ENCODE results near the gene DBNDD1.

Gene DBNDD1

DNA sequence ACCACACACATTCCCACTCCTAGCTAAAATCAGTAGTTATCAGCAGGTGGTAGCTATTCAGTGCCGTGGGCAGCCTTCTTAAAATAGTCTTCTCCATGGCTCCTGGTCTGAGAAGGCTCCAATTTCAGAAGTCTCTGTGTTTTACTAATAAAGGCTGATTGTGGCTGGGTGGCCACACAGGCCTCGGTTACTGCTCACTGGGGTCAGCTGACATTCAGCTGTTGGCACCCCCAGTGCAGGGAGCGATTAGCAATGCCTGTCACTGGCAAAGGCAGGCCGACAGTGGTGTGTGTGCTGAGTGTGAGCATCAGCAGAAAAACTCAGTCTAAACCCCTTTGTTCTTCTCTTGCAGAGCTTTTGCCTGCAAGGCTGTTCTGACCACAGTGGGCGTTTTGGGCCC is 16.6 kb upstream of the DBNDD1 start:
- no peak for DNase-seq (ENCODE audit: low read depth)

DNA sequence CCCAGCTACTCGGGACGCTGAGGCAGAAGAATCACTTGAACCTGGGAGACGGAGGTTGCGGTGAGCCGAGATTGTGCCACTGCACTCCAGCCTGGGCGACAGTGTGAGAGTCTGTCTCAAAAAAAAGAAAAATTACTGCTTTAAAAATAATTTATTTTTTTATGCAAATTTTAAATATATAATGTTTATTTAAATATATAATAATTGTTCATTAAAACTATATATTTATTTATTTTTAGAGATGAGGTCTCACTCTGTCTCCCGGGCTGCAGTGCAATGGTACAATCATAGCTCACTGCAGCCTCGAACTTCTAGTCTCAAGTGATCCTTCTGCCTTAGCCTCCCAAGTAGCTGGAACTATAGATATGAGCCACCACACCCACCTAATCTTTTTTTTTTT is 15.2 kb upstream of the DBNDD1 start:
- DNase-seq (ENCODE audit: low read depth): no peak

DNA sequence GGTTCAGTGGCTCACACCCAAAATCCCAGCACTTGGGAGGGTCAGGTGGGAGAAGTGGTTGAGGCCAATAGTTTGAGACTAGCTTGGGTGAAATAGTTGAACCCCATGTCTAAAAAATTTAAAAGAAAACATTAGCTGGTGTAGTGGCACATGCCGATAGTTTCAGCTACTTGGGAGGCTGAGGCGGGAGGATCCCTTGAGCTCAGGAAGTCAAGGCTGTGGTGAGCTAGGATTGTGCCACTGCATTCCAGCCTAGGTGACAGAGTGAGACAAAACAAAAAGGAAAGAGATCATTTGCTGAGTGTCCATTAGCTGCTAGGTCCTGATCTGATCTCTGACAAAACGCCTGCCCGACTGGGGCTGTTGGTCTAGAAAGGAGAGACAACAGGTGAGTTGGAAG is 14.1 kb upstream of the DBNDD1 start:
- no peak for DNase-seq (ENCODE audit: low read depth)

DNA sequence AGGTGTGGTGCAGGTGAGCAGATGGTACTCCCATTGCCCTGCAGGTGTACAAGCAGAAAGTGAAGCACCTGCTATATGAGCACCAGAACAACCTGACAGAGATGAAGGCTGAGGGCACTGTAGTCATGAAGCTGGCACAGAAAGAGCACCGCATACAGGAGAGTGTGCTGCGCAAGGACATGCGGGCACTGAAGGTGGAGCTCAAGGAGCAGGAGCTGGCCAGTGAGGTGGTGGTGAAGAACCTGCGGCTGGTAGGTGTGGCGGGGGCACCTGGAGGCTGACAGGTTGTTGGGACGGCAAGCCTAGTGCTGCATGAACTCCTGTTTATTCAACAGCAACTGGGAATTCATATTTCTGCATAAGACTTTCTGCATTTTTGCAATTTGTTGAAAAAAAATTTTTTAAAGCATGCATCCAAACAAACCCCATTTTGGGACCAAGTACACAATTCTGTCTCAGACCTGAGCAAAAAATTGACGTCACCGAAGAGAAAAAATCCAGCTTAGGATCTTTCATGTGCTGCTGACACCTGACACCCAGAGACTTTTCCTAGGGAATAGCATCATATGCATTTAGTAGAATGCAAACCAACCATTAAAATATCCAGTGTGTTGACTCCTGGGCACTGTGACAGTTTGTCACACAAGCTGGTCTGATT is 13.5 kb upstream of the DBNDD1 start:
- DNase-seq (ENCODE audit: low read depth): no peak

DNA sequence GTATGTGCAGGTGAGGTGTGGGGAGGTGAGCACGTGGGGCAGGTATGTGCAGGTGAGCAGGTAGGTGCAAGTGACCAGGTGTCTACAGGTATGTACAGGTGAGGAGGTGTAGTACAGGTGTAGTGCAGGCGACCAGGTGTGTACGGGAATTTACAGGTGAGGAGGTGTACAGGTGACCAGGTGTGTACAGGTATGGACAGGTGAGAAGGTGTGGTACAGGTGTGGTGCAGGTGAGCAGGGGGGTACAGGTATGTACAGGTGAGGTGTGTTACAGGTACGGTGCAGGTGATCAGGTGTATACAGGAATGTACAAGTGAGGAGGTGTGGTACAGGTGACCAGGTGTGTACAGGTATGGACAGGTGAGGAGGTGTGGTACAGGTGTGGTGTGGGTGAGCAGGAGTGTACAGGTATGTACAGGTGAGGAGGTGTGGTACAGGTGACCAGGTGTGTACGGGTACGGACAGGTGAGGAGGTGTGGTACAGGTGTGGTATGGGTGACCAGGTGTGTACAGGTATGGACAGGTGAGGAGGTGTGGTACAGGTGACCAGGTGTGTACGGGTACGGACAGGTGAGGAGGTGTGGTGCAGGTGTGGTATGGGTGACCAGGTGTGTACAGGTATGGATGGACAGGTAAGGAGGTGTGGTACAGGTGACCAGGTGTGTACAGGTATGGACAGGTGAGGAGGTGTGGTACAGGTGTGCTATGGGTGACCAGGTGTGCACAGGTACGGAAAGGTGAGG is 12.8 kb upstream of the DBNDD1 start:
- DNase-seq (ENCODE audit: low read depth): no peak

DNA sequence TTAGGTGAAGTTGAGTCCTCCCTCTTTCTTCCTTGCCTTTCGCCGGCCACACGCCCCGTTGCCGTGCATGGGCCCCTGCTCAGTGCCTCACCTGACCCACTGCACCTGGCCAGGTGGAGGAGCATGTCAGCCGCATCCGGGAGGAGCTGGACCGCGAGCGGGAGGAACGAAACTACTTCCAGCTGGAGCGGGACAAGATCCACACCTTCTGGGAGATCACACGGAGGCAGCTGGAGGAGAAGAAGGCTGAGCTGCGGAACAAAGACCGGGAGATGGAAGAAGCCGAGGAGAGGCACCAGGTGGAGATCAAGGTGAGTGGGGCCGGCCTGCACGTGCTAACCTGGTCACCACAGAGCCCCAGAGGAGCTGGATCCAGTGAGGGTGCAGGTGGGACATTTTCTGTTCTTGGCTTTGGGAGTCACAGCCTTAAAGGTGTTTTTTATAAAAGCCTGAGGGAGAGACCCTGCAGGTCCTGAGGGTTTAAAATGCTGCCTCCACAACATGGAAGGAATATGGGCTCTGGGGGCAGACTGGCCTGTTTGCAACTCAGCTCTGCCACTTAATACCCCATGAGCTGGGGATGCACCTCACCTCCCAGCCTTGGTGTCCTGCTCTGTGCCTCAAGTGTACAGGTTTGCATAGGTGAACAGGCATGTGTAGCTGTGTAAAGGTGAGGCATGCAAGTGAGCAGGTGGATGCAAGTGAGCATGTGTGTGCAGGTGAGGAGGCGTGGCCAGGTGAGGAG is 12.1 kb upstream of the DBNDD1 start:
- DNase-seq (ENCODE audit: low read depth): no peak

DNA sequence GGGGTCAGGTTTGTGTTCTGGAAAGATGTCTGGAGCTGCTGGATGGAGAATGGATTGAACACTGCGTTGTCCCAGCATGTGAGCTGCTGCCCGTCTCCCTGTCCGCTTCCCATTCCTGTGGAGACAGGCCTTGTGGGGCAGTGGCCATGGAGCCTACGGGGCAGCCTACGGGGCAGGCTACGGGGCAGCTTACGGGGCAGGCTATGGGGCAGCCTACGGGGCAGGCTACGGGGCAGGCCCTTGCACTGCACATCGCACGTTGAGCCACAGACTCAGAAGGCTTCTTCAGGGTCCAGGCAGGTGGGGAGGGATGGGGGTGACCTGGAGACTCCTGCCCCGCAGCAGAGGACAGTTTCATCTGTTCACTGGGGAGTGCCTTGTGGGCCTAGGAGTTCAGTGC is 9.7 kb upstream of the DBNDD1 start:
- DNase-seq (ENCODE audit: low read depth): no peak

DNA sequence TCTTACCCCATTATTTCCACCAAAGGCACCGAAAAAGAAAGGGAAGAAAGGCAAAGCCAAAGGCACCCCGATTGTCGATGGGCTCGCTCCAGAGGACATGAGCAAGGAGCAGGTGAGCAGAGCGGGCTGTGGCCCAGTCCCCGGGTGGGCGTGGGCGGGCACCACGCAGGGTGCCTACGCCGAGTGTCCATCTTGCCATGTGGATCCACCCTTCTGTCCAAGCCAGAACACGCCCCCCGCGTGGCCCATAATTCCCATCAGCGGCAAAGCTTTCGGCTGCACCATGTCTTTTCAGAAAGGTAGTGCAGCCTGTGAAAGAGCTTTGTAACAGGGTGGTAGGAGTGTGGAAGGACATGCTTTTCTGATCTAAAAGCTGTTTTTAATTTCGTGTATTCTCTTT is 8.4 kb upstream of the DBNDD1 start:
- no peak for DNase-seq (ENCODE audit: low read depth)

DNA sequence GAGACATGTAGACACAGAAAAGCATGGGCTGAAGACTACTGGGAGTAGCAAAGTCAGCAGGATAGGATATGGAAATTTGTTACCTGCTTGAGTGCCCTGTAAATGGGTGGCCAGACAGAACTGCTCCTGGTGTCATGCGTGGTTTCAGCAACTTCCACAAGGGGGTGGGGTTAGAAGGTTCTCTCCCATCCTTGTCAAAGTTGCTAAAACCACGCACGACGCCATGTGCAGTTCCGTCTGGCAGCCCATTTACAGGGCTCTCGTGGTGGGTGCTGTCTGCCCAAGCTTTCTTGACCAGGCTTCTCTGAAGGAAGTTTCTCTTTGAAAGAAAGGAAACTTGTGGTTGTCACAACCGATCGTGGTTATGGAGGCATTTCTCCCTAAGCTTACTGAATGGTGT is 6.9 kb upstream of the DBNDD1 start:
- no peak for DNase-seq (ENCODE audit: low read depth)

DNA sequence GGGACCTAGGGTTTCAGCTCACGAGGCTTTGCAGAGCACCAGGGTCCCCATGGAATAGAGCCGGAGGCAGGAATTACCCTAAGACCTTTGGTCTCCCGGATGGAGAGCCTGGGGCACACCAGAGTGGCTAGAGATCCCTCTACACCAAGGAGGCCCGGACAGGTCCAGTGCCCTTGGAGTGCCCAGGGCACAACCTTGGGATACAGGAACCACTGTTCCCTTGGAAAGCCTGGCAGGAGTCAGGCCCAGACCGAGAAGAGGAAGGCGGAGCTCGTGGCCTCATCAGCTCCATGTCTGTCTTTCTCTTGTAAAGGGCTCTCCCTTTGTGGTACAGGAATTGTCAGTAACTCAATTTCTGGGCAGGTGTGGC is 3.8 kb upstream of the DBNDD1 start:
- no peak for DNase-seq (ENCODE audit: low read depth)

DNA sequence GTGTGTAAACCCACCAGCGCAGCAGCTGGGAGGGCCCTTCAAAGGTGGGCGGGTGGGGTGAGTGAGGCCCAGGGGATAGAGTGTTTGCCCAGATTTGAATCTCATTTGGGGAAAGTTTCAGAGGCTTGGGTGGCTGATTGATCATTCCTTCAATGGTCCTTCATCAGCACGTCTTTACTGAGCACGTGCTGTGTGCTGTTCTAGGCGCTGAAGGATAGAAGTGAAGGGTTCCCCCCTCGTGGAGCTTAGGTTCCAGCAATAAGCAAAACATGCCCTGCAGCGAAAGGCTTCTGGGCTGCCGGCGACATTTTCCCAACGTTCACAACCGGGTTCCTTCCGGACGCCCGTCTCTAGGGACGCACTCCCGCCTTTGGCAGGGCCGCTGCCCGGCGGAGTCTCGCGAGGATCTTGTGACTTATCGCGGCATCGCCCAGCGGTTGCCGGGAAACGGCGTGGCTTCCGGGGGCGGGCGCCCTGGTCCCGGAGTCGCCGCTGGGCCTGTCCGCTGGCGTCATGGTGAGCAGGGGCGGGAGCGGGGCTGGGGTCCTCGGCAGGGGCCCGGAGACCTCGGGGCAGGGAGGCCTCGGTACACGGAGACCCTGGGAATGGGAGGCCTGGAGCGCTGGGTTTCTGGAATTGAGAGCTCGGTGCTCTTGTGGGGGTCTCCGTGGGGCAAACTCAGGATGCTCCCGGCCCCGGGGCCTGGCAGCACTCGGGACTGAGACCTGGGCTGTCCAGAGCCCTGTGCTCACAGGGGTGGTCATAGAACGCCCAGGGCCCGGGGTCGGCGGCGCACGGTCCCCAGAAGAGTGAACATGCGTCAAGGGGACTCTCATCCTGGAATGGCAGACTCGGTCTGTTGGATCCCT is 3.2 kb upstream of the DBNDD1 start:
- peak; percentile 53 for DNase-seq (ENCODE audit: low read depth)

DNA sequence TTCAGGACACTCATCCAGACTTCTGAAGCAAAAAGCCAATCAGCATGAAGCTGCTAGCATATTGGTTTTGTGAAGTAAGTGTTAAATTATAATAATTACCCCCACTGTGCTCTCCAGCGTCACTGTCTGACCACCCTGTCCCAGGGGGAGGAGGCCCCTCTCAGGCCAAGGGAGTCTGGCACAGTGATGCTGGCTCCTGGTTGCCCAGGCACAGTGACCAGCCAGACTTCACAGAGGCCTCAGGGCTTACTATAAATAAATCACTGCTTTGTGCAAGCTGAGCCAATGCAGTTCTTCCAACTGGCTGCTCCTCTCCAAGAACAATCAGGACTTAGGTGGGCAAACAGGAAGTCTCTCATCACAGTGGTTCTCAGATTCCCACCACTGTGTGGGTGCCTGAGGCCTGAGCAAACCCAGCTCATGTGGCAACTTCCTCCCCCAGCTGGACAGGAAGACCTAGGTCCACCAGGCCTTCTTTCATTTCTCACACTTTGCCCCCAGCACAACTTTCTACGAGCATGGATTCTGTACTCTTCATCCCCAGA is 1.7 kb upstream of the DBNDD1 start:
- DNase-seq (ENCODE audit: low read depth): no peak

DNA sequence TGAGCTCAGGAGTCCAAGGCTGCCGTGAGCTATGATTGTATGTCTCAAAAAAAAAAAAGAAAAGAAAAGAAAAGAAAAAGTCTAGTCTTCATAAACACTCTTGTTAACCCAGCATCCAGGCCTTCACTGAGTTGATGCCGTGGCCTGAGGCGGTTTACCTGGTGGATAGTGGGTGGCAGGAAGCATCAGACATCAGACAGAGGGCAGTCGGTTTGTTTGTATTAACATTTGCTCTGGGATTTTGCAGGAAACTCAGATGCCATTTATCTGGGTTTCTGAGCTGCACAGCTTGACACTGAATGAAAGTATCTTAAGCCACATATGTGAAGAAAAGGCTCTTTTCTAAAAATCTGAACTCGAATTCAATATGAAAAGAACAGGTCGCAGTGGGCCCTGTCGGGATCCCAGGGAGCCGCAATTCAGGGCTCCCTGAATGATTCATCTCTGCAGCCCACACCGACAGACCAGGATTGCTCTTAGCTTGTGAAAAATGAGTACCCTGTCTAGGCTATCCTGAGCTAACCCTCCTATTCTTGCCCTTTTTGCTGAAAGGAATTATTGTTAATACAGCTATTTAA is 1.1 kb upstream of the DBNDD1 start:
- no peak for DNase-seq (ENCODE audit: low read depth)

DNA sequence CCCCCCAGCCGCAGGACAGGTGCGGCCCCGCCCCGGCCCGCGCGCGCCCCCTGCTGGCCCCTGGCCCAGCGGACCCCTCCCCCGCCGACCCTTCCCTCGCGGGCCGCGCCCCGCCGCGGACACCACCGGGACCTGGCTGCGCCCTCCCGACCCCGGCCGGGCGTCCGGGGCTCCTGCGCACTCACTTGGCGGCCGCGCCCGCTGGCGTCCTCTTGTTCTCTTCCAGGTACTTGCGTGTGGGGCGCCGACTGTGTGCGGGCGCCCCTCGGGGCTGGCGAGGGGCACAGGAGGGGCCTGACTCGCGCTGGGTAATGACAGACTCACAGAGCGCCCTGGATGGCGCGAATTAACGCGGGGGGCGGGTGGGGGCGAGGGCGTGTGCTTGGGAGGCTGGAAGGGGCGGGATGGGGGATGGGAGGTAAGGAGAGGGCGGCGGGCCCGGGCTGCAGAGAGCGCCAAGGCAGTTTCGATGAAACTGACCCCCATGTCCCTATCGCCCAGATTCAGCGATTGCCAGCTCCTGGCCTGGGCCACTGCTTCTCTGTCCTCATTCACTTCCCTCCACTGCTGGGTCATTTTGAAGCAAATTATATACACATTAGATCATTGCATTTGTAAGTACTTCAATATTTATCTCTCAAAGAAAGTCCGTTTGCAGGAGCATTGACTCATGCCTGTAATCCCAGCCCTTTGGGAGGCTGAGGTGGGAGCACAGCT is 445 bp upstream of the DBNDD1 start:
- DNase-seq (ENCODE audit: low read depth): peak; percentile 9

DNA sequence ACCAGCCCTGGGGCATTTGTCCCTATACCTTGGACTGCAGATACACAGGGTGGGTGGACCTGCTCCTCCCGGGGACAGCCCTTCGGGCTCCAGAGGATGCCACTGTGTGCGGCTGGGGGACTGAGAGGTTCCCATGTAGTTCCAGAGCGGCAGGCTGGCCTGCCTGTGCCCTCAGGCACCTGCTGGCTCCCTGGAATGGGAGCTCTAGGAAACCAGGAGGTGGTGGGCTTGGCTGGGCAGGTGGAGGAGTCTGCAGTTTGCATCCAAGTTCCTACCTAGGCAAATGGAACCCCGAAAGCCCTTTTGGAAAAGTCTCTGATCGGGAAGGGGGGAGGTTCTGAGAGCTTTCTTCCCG is 982 bp downstream of the DBNDD1 start:
- no peak for DNase-seq (ENCODE audit: low read depth)

DNA sequence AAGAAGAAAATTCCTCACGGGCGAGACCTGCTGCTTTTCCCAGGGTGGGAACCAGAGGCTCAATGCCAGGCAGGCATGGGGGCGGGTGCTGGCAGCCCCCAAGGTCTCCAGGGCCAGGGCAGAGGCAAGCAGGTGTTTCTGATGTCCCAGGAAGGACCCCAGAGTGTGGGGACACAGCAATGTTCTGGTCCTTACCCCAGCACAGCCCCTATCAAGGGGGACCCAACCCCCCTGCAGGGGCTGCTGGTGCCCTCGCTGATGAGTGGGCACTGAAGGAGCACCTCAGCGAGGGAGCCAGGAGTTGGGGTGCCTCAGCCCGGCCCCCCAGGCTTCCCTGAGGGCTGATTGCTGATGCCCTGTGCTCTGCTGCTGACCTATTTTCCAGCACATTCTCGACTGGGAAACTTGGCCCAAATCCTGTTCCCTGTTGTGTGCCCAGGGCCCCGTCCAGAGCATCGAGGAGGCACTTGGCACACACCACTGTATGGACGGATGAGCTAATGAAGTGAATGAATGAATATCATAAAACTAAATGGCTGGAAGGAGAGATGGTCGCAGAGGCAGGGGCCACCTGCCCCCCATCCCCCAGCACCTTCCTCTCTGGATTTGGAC is 2.8 kb downstream of the DBNDD1 start:
- DNase-seq (ENCODE audit: low read depth): no peak

DNA sequence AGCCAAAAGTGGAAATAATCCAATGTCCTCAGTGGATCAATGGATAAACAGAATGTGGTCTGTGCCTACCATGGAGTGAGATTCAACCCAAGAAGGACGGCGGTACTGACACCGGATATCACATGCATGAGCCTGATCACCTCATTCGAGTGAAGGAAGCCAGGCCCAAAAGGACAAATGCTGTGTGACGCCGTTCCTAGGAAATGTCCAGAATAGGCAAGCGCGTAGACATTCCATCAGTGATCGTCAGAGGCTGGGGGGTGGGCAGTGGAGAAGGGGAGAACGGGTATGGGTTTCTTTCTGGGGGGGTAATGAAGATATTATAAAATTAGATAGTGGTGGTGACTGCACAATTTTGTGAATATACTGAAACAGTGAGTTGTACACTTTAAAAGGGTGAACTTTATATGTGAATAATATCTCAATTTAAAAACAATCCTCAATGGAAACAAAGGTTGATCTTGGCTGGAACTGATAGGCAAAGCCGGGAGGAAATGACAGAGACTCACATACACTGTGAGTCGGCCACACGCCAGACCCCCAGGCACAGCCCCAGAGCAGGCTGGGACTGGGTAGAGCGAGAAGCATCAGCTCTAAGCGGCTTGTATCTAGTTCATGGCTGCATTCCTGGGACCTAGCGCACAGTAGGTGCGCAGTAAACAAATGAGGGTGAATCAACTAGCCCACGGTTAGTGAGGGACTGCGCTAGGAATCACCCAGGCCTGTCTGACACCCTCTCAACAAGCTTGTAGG is 3.5 kb downstream of the DBNDD1 start:
- DNase-seq (ENCODE audit: low read depth): no peak

DNA sequence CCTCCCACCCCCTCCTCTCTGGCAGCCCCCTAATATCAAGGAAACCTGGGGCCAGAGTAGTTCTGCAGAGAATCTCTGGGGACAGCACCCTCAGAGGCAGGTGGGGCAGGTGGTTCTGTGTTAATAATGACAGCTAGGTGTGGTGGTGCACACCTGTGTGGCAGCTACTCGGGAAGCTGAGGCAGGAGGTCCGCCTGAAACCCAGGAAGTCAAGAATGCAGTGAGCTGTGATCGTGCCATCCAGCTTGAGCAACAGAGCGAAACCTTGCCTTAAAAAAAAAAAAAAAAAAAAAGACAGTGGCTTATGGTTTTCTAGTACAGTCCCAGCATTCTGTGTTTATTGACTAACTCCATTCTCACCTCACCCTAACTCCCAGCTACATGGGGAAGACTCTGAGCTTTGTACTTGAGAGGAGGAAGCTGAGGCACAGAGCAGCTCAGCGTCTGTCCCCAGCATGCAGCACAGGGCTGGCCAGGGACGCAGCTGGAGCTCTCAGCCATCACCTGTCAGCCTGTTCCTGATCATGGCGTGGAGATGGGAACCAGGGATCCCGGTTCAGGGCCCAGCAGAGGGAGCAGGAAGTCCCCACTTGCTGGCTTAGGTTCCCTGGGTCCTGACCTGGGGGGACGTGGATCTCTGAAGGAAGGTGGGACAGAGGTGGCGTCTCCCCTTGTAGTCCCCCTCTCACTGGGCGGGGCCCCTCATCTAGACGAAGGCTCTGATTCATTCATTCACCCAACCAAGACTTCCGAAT is 6.1 kb downstream of the DBNDD1 start:
- no peak for DNase-seq (ENCODE audit: low read depth)

DNA sequence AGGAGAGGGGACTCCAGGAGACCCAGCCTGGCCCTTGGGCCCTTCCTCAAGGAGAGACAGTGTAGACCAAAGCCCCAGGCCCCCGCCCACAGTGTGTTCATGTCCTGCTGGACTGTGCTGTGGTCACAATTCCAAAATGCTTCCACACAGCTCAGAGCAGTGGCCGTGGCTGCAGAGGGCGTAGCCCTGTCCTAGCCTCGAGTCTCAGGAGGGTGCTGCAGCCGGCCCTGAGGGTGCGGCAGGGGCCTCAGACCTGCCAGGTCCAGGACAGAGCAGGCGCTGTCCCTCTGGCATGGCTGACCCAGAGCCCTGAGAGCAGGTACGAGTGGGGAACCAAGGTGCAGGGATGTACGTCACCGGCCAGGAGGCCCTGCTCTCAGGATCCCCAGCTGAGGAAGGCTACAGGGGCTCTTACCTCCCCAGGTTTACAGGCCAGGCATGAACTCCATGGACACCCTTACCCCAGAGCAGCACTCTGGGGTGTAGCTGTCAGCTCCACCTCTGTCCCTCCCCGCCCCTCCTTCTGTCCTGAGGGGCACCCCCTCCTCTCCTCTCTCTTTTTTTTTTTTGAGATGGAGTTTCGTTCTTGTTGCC is 7.3 kb downstream of the DBNDD1 start:
- no peak for DNase-seq (ENCODE audit: low read depth)
